ENCODE results near the gene SH3RF1. TPM values are rescaled to one million over a fixed set of nuclear protein-coding genes. Genes with fewer than 3 reads are reported as not detected.
A peak's percentile ranks its signal among the peaks of the same experiment; 100 is the strongest.

The SH3RF1 gene
- total and polyA plus RNA-seq, 10 of the 15 experiments (the other 5 are each of a cell fraction or from before 2014, with no cell fraction given) = 4.5 to 22.5 (median 10.4) TPM

GRCh38 chr4:169131556-169132208 lies 139.1 kb downstream of the SH3RF1 start:
- H4K20me1 ChIP-seq (ENCODE audit: control insufficient read depth, insufficient read depth) = no peaks in the 10 kb centered on the region
- in situ Hi-C loops (cut with MboI) = no loop called here
- intact Hi-C loops (cut with micrococcal nuclease; ENCODE audit: unreplicated experiment) = no loop called here
- FAIRE-seq (no peak), DNase-seq (ENCODE audit: low read depth, low spot score) (no peak), ATAC-seq (peak; percentile 30; the same call in 2 of the 3 replicates)
- H3K36me3 ChIP-seq (ENCODE audit: control insufficient read depth in 2 of 2, insufficient read depth in 2 of 2, low read length in 1 of 2) = peaks cover 12 to 39% of the 10 kb centered on the region in 2 experiments; a peak in 3 of 4 replicates
- no peaks in the 10 kb centered on the region; the same call in 1 of the 3 replicates for H3K9me3 ChIP-seq (replicated peaks; ENCODE audit: control insufficient read depth, insufficient read depth, low read length)
- ChIA-PET RAD21 (ENCODE audit: unreplicated experiment) (no interaction called here), POLR2A (no interaction called here), SMC1A (ENCODE audit: uncharacterized antibody, unreplicated experiment) (interaction anchor here (1.3 to 2.1 kb wide), 3 partner anchors 8 to 34 kb away, joined by 4 to 8 read pairs (median 7); no protein-coding TSS in a partner anchor), CTCF (no interaction called here)
- no peak overlapping the region for H3K4me3 ChIP-seq
- no peak overlapping the region for H3K27ac ChIP-seq (ENCODE audit: control insufficient read depth, insufficient read depth)
- no peaks in the 10 kb centered on the region for H3K4me1 ChIP-seq (ENCODE audit: control insufficient read depth, insufficient read depth, low read length)
- H2AFZ ChIP-seq (ENCODE audit: control insufficient read depth, low read depth, low read length) = no peak overlapping the region
- TF ChIP-seq BACH1 (IDR thresholded peaks at IDR 0.05; ENCODE audit: borderline replicate concordance) = no peak
- no peak for TF ChIP-seq KLF5 (IDR thresholded peaks at IDR 0.05; ENCODE audit: partially characterized antibody)
- TF ChIP-seq NFYB (IDR thresholded peaks at IDR 0.05; ENCODE audit: insufficient read depth, low read depth, low read length) = peak; percentile 40; the same call in 1 of the 2 replicates
- no peak for TF ChIP-seq RAD51 (IDR thresholded peaks at IDR 0.05)
- TF ChIP-seq SP1 (IDR thresholded peaks at IDR 0.05; ENCODE audit: low read depth, low read length) = no peak
- TF ChIP-seq FOXK2 (IDR thresholded peaks at IDR 0.05) = no peak
- no peaks in the 10 kb centered on the region for H3K27me3 ChIP-seq (replicated peaks in 1 of 2; ENCODE audit: control insufficient read depth in 2 of 2, insufficient read depth in 2 of 2, low read length in 1 of 2)
- BruUV-seq (replicated peaks) = no TSS peak
- H3K4me2 ChIP-seq (ENCODE audit: control insufficient read depth, insufficient read depth) = no peak overlapping the region
- H3K79me2 ChIP-seq (ENCODE audit: control insufficient read depth, insufficient read depth, low read length) = no peaks in the 10 kb centered on the region
- WGBS (ENCODE audit: insufficient coverage, insufficient replicate concordance, low lambda C conversion rate, missing lambda C conversion rate) = 87% methylated on average over 9 of the region's 9 CpGs
- no peak overlapping the region for H3K9ac ChIP-seq (ENCODE audit: control insufficient read depth, insufficient read depth, low read length)

GRCh38 chr4:169128902-169129301 lies 141.9 kb downstream of the SH3RF1 start:
- Histone ChIP-seq H3K79me2 (ENCODE audit: control insufficient read depth, insufficient read depth, low read length) (no peaks in the 10 kb centered on the region), H2AFZ (ENCODE audit: control insufficient read depth, low read depth, low read length) (no peak overlapping the region), H3K4me2 (ENCODE audit: control insufficient read depth, insufficient read depth) (no peak overlapping the region), H3K36me3 (ENCODE audit: control insufficient read depth in 2 of 2, insufficient read depth in 2 of 2, low read length in 1 of 2) (peaks cover 7 to 37% of the 10 kb centered on the region in 2 experiments; a peak in 3 of 4 replicates), H3K27ac (ENCODE audit: control insufficient read depth, insufficient read depth) (no peak overlapping the region), H3K9me3 (replicated peaks; ENCODE audit: control insufficient read depth, insufficient read depth, low read length) (no peaks in the 10 kb centered on the region; the same call in 1 of the 3 replicates), H3K9ac (ENCODE audit: control insufficient read depth, insufficient read depth, low read length) (no peak overlapping the region), H3K27me3 (replicated peaks in 1 of 2; ENCODE audit: control insufficient read depth in 2 of 2, insufficient read depth in 2 of 2, low read length in 1 of 2) (no peaks in the 10 kb centered on the region), H3K4me3 (no peak overlapping the region), H3K4me1 (ENCODE audit: control insufficient read depth, insufficient read depth, low read length) (no peaks in the 10 kb centered on the region), H4K20me1 (ENCODE audit: control insufficient read depth, insufficient read depth) (no peaks in the 10 kb centered on the region)
- in situ Hi-C loops (cut with MboI) (no loop called here), intact Hi-C loops (cut with micrococcal nuclease; ENCODE audit: unreplicated experiment) (loop anchor here (10.0 kb wide), 1 partner anchor 356 kb away; no protein-coding TSS in a partner anchor)
- RAD21 ChIA-PET (ENCODE audit: unreplicated experiment) = interaction anchor here (1.2 kb wide), 1 partner anchor 206 kb away, joined by 3 read pairs; no protein-coding TSS in a partner anchor
- DNase-seq (ENCODE audit: low read depth, low spot score) = no peak
- TSS peak; percentile 40 for BruUV-seq (replicated peaks)
- POLR2A ChIA-PET = no interaction called here
- SMC1A ChIA-PET (ENCODE audit: uncharacterized antibody, unreplicated experiment) = interaction anchor here (2.2 kb wide), 1 partner anchor 11 kb away, joined by 10 read pairs; no protein-coding TSS in a partner anchor
- no peak for ATAC-seq
- CTCF ChIA-PET = interaction anchor here (0.7 to 1.0 kb wide), 2 partner anchors 9 to 20 kb away, joined by 3 read pairs; no protein-coding TSS in a partner anchor
- no peak for FAIRE-seq
- 92% methylated on average over 3 of the region's 3 CpGs for WGBS (ENCODE audit: insufficient coverage, insufficient replicate concordance, low lambda C conversion rate, missing lambda C conversion rate)
- TF ChIP-seq BRCA1 (IDR thresholded peaks at IDR 0.05; ENCODE audit: low read depth, low read length) (no peak), ASH2L (IDR thresholded peaks at IDR 0.05; ENCODE audit: borderline replicate concordance, low read depth) (no peak), LARP7 (IDR thresholded peaks at IDR 0.05) (no peak), IKZF1 (conservative IDR thresholded peaks at IDR 0.05) (no peak), EED (IDR thresholded peaks at IDR 0.05; ENCODE audit: low read depth) (no peak), TCF7 (IDR thresholded peaks at IDR 0.05; ENCODE audit: borderline replicate concordance) (no peak), BCL11A (IDR thresholded peaks at IDR 0.05; ENCODE audit: low read depth, low read length) (no peak)
- TF ChIP-seq, protein P1, sequence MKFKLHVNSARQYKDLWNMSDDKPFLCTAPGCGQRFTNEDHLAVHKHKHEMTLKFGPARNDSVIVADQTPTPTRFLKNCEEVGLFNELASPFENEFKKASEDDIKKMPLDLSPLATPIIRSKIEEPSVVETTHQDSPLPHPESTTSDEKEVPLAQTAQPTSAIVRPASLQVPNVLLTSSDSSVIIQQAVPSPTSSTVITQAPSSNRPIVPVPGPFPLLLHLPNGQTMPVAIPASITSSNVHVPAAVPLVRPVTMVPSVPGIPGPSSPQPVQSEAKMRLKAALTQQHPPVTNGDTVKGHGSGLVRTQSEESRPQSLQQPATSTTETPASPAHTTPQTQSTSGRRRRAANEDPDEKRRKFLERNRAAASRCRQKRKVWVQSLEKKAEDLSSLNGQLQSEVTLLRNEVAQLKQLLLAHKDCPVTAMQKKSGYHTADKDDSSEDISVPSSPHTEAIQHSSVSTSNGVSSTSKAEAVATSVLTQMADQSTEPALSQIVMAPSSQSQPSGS (IDR thresholded peaks at IDR 0.05; ENCODE audit: low read length) = no peak
- TF ChIP-seq, protein P2, sequence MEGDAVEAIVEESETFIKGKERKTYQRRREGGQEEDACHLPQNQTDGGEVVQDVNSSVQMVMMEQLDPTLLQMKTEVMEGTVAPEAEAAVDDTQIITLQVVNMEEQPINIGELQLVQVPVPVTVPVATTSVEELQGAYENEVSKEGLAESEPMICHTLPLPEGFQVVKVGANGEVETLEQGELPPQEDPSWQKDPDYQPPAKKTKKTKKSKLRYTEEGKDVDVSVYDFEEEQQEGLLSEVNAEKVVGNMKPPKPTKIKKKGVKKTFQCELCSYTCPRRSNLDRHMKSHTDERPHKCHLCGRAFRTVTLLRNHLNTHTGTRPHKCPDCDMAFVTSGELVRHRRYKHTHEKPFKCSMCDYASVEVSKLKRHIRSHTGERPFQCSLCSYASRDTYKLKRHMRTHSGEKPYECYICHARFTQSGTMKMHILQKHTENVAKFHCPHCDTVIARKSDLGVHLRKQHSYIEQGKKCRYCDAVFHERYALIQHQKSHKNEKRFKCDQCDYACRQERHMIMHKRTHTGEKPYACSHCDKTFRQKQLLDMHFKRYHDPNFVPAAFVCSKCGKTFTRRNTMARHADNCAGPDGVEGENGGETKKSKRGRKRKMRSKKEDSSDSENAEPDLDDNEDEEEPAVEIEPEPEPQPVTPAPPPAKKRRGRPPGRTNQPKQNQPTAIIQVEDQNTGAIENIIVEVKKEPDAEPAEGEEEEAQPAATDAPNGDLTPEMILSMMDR (IDR thresholded peaks at IDR 0.05 in 2 of 3, conservative IDR thresholded peaks at IDR 0.05 in 1 of 3; ENCODE audit: control insufficient read depth in 2 of 3, extremely low read depth in 1 of 3, insufficient read depth in 1 of 3, low read depth in 3 of 3, low read length in 3 of 3) = no peak

Measured in GM12878 (cell line).